Bronchial epithelial cell (primary cell): ENCODE measurements around the gene GRAMD2B. TPM values are rescaled to one million over a fixed set of nuclear protein-coding genes. Genes with fewer than 3 reads are reported as not detected.

Source experiments
- DNase-seq: peaks from one replicate; pipeline ENCODE4 v3.0.0-alpha.2; 2010; ENCODE audit warnings: low read depth
- FAIRE-seq: peaks from 2 replicates; lab custom pipeline; 2011; peaks lifted over from hg19 to GRCh38; lab: Jason Lieb, UNC
- H3K27me3 ChIP-seq: 2 replicates; pipeline ENCODE4 v1.5.1; 2011; ENCODE audit warnings: low read length; ENCODE audit not compliant: control insufficient read depth, insufficient read depth
- H3K36me3 ChIP-seq: 2 replicates; pipeline ENCODE4 v1.5.1; 2011; ENCODE audit warnings: low read length; ENCODE audit not compliant: control insufficient read depth, insufficient read depth
- H3K4me3 ChIP-seq: 2 replicates; pipeline ENCODE4 v1.5.1; 2011; ENCODE audit warnings: mild to moderate bottlenecking, low read depth, low read length, control low read depth
- total RNA-seq: library from RNA; depleted of rRNA; stranded (reverse); fragments of >200 nt; gene quantifications from 2 replicates; pipeline ENCODE4 v1.2.1, GENCODE V29; 2014
- TF ChIP-seq, protein P1 (sequence below): IDR thresholded peaks from 2 replicates; pipeline ENCODE4 v1.5.1; 2011; ENCODE audit warnings: mild to moderate bottlenecking, moderate library complexity, low read length, control low read depth, inconsistent platforms; ENCODE audit not compliant: insufficient read depth, severe bottlenecking

Gene GRAMD2B
- total RNA-seq, 1 donor from 2014 or later = 9.2 TPM

- Histone ChIP-seq H3K27me3 (no peaks in the 10 kb centered on the region), H3K4me3 (no peak overlapping the region), H3K36me3 (no peaks in the 10 kb centered on the region)
- DNase-seq (no peak), FAIRE-seq (no peak)
- TF ChIP-seq, protein P1, sequence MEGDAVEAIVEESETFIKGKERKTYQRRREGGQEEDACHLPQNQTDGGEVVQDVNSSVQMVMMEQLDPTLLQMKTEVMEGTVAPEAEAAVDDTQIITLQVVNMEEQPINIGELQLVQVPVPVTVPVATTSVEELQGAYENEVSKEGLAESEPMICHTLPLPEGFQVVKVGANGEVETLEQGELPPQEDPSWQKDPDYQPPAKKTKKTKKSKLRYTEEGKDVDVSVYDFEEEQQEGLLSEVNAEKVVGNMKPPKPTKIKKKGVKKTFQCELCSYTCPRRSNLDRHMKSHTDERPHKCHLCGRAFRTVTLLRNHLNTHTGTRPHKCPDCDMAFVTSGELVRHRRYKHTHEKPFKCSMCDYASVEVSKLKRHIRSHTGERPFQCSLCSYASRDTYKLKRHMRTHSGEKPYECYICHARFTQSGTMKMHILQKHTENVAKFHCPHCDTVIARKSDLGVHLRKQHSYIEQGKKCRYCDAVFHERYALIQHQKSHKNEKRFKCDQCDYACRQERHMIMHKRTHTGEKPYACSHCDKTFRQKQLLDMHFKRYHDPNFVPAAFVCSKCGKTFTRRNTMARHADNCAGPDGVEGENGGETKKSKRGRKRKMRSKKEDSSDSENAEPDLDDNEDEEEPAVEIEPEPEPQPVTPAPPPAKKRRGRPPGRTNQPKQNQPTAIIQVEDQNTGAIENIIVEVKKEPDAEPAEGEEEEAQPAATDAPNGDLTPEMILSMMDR = no peak
These were observed 100.8 kb downstream of the GRAMD2B start for GRCh38 chr5:126523818-126524510.

DNA sequence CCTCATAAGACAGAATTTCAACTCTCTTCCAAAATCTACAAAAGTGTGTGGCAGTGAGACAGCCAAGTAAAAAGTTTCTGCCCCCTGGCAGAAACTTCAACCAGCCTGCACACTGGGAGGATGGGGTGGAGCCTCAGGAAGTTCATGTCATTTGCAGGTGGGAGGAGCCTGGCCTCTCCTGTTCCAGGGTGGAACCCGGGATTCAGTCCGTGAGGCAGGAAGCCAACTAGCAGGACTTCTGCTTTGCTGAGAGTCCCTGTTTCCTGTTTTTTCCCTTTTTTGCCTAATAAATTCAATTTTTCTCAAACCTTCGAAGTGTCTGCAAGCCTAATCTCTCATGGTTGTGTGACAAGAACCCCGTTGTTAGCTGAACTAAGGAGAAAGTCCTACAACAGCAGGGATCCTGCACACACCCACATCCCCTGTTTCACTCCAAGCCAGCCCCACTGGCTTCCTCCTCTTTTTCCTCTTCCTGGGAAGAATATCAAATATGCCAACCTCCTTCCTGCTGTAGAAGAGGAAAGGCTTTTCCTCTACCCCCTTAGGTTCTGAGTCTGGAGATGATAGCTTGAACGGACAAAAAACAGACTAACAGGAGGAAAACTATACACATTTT, 102.5 kb downstream of the GRAMD2B start:
- no peak overlapping the region for H3K4me3 ChIP-seq
- DNase-seq (peak; percentile 48), FAIRE-seq (no peak)
- no peaks in the 10 kb centered on the region for H3K36me3 ChIP-seq
- TF ChIP-seq, protein P1 = no peak
- H3K27me3 ChIP-seq = no peaks in the 10 kb centered on the region

GRCh38 chr5:126526493-126526892, 103.3 kb downstream of the GRAMD2B start:
- no peaks in the 10 kb centered on the region for H3K36me3 ChIP-seq
- TF ChIP-seq, protein P1 = no peak
- no peak overlapping the region for H3K4me3 ChIP-seq
- no peak for DNase-seq
- FAIRE-seq = no peak
- no peaks in the 10 kb centered on the region for H3K27me3 ChIP-seq

DNA sequence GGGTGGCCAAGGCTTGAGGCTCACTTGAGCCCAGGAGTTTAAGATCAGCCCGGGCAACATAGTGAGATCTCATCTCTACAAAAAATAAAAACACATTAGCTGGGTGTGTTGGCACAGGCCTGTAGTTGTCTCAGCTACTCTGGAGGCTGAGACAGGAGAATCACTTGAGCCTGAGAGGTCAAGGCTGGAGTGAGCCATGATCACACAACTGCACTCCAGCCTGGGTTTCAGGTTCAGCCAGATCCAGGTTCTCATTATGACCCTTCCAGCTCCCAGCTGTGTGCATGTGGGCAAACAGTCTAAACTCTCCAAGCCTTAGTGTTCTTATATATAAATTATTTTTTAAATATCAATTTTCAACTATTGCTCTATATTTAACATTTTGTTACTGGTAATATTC, 103.9 kb downstream of the GRAMD2B start:
- H3K4me3 ChIP-seq = no peak overlapping the region
- no peak for FAIRE-seq
- H3K36me3 ChIP-seq = no peaks in the 10 kb centered on the region
- H3K27me3 ChIP-seq = no peaks in the 10 kb centered on the region
- DNase-seq = no peak
- TF ChIP-seq, protein P1 = no peak

DNA sequence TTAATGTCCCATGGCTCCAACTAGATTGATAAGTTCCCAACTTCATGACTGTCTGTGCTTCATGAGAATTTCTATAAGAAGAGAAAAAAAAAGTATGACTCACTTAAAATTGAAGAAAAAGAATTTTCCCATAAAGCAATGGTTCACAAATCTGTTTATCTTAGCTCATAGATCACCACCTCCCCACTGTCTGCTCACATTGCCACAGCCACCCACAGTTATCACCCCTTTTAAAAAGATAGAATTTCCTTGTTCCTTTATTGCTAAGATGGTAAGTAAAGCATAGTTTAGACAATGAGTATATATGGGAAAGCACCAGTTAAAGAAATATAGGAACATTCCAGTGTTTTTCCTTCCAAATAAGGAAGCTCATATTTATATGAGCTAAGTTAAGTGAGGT, 104.7 kb downstream of the GRAMD2B start:
- TF ChIP-seq, protein P1 = no peak
- FAIRE-seq = no peak
- peak; percentile 61 for DNase-seq

More for the DNA sequence above, 104.7 kb downstream of the GRAMD2B start:
- Histone ChIP-seq H3K36me3 (no peaks in the 10 kb centered on the region), H3K27me3 (no peaks in the 10 kb centered on the region), H3K4me3 (no peak overlapping the region)
